HCT116 (cell line): ENCODE results near the gene ACP4.

Experiments used
- CTCF ChIP-seq, 3 experiments: fragments of 200-600 bp in 1 of 3; sonication (generic) in 1 of 3; IDR thresholded peaks in 2 of 3; conservative IDR thresholded peaks in 1 of 3; 2 replicates each; pipeline ENCODE4 v1.5.1; 2012 to 2017; ENCODE audit warnings: low read depth in 2 of 3, low read length in 2 of 3, antibody characterized with exemption in 1 of 3, borderline replicate concordance in 1 of 3, control low read depth in 1 of 3, mild to moderate bottlenecking in 1 of 3, mixed read lengths in 1 of 3, mixed run types in 1 of 3, moderate library complexity in 1 of 3; ENCODE audit not compliant: insufficient read depth in 1 of 3
- ELF1 ChIP-seq: IDR thresholded peaks from 2 replicates; pipeline ENCODE4 v1.6.1; 2012; ENCODE audit warnings: low read depth, borderline replicate concordance
- ZBTB33 ChIP-seq: IDR thresholded peaks from 2 replicates; pipeline ENCODE4 v1.6.1; 2011; ENCODE audit warnings: mild to moderate bottlenecking, low read length, moderate library complexity; ENCODE audit not compliant: insufficient replicate concordance; ENCODE audit errors: extremely low read depth

GRCh38 chr19:50820549-50821247 lies 30.5 kb downstream of the ACP4 start:
- TF ChIP-seq ZBTB33 (no peak), CTCF (IDR thresholded peaks at IDR 0.05 in 2 of 3, conservative IDR thresholded peaks at IDR 0.05 in 1 of 3; ENCODE audit: borderline replicate concordance in 1 of 3, insufficient read depth in 1 of 3, low read depth in 2 of 3, low read length in 2 of 3) (no peak), ELF1 (no peak)
